Lower lobe of right lung (tissue), 2 donors: ENCODE measurements around the gene NBDY. TPM values are rescaled to one million over a fixed set of nuclear protein-coding genes. Genes with fewer than 3 reads are reported as not detected.

Experiments
- ATAC-seq, 2 donors: fragments of 200-7000 bp; cut with Tn5 transposase; one replicate each; pipeline ENCODE4 v1.9.1; 2020 to 2022; ENCODE audit warnings: mild to moderate bottlenecking in 2 of 2, moderate library complexity in 2 of 2
- DNase-seq: peaks from one replicate; pipeline ENCODE4 v3.0.0-alpha.2; 2020
- H3K27ac ChIP-seq: fragments of 200-600 bp; one replicate; pipeline ENCODE4 v1.8.0; 2022
- H3K27me3 ChIP-seq: fragments of 200-600 bp; one replicate; pipeline ENCODE4 v1.8.0; 2022; ENCODE audit warnings: low read depth
- H3K36me3 ChIP-seq: fragments of 200-600 bp; one replicate; pipeline ENCODE4 v1.8.0; 2022; ENCODE audit warnings: mild to moderate bottlenecking
- H3K4me1 ChIP-seq: fragments of 200-600 bp; one replicate; pipeline ENCODE4 v1.8.0; 2022
- H3K4me3 ChIP-seq: fragments of 200-600 bp; one replicate; pipeline ENCODE4 v1.8.0; 2022; ENCODE audit warnings: mild to moderate bottlenecking
- H3K9me3 ChIP-seq: fragments of 200-600 bp; one replicate; pipeline ENCODE4 v1.8.0; 2022
- CTCF ChIP-seq: fragments of 200-600 bp; IDR thresholded peaks from one replicate; pipeline ENCODE4 v1.8.0; 2022; ENCODE audit warnings: antibody characterized with exemption, mild to moderate bottlenecking
- intact Hi-C: fragments of 100-400 bp; cut with DNase I; formaldehyde crosslinking; loops from one replicate; pipeline ENCODE4 v1.11.0; 2022
- total RNA-seq: library from RNA; stranded (reverse); fragmentation: NEBNext Ultra II Directional; extraction: Animal tissue kit (Norgen Biotek cat#: 25700); gene quantifications from one replicate; pipeline ENCODE4 v1.2.1, GENCODE V29; 2021
- donor health status: DM: no; HTN: yes; CAD: no; lungs with severe emphysema.

Gene NBDY
- total RNA-seq, 1 donor from 2014 or later: 37.5 TPM

- DNase-seq (no peak), ATAC-seq (no peak)
- no peak for TF ChIP-seq CTCF
- Histone ChIP-seq H3K27me3 (no peaks in the 10 kb centered on the region), H3K9me3 (no peaks in the 10 kb centered on the region), H3K36me3 (no peaks in the 10 kb centered on the region), H3K27ac (no peak overlapping the region), H3K4me3 (no peak overlapping the region), H3K4me1 (no peaks in the 10 kb centered on the region)
- intact Hi-C loops: no loop called here
Observed at GRCh38 chrX:56811599-56811998, 82.6 kb downstream of the NBDY start.

- DNase-seq (no peak), ATAC-seq (peak; percentile 73 to 74)
- H3K27ac ChIP-seq: peak overlapping the region; percentile 62
- intact Hi-C loops: no loop called here
- no peaks in the 10 kb centered on the region for H3K36me3 ChIP-seq
- no peaks in the 10 kb centered on the region for H3K27me3 ChIP-seq
- H3K4me1 ChIP-seq: no peaks in the 10 kb centered on the region
- peak overlapping the region; percentile 17 for H3K4me3 ChIP-seq
- no peaks in the 10 kb centered on the region for H3K9me3 ChIP-seq
- TF ChIP-seq CTCF: no peak
Observed at GRCh38 chrX:56812515-56813105, 83.6 kb downstream of the NBDY start.

GRCh38 chrX:56813318-56813837, 84.3 kb downstream of the NBDY start:
- ATAC-seq (peak; percentile 84 to 90), DNase-seq (no peak)
- no peaks in the 10 kb centered on the region for H3K9me3 ChIP-seq

GRCh38 chrX:56817179-56817578, 88.1 kb downstream of the NBDY start:
- Histone ChIP-seq H3K4me3 (no peak overlapping the region), H3K4me1 (no peaks in the 10 kb centered on the region), H3K36me3 (peaks cover 4% of the 10 kb centered on the region), H3K9me3 (no peaks in the 10 kb centered on the region), H3K27ac (no peak overlapping the region), H3K27me3 (no peaks in the 10 kb centered on the region)
- intact Hi-C loops: no loop called here
- DNase-seq (no peak), ATAC-seq (no peak)
- no peak for TF ChIP-seq CTCF

More at GRCh38 chrX:56813318-56813837, 84.3 kb downstream of the NBDY start:
- H3K27ac ChIP-seq: peak overlapping the region; percentile 62
- H3K4me1 ChIP-seq: no peaks in the 10 kb centered on the region
- intact Hi-C loops: no loop called here
- H3K4me3 ChIP-seq: peak overlapping the region; percentile 17
- H3K27me3 ChIP-seq: no peaks in the 10 kb centered on the region
- H3K36me3 ChIP-seq: peaks cover 3% of the 10 kb centered on the region
- TF ChIP-seq CTCF: no peak

- Histone ChIP-seq H3K4me3 (no peak overlapping the region), H3K9me3 (no peaks in the 10 kb centered on the region), H3K27me3 (no peaks in the 10 kb centered on the region), H3K4me1 (no peaks in the 10 kb centered on the region), H3K27ac (no peak overlapping the region), H3K36me3 (no peaks in the 10 kb centered on the region)
- DNase-seq (no peak), ATAC-seq (no peak)
- TF ChIP-seq CTCF: no peak
- intact Hi-C loops: no loop called here
Observed at GRCh38 chrX:56826020-56826419, 97.0 kb downstream of the NBDY start.
